HG03354 (cell line): ENCODE data around the gene PATJ.

ENCODE experiments used
- ATAC-seq: cut with Tn5 transposase; IDR thresholded peaks from one replicate; pipeline ENCODE4 v1.9.1; 2021; ENCODE audit warnings: mild to moderate bottlenecking; ENCODE audit not compliant: unreplicated experiment, poor library complexity, severe bottlenecking

PATJ gene

DNA sequence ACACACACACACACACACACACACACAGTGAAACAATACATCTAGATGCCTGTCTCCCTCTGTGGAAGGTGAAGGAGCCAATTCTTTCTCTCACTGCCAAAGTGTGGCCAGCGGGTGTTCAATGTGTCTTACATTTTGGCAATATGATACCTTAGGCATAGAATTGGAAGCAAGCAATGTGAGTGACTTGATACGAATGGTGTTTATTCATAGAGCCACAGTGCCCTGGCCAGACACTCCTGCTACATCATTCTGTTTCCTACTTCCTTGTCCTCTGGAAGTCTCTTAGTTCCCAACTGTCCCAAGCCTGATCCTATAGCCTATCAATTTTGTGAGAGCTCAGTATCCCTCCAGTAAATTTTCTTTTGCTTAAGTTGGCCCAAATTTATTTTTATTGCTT, 282.4 kb downstream of the PATJ start:
- ATAC-seq, result no peak

DNA sequence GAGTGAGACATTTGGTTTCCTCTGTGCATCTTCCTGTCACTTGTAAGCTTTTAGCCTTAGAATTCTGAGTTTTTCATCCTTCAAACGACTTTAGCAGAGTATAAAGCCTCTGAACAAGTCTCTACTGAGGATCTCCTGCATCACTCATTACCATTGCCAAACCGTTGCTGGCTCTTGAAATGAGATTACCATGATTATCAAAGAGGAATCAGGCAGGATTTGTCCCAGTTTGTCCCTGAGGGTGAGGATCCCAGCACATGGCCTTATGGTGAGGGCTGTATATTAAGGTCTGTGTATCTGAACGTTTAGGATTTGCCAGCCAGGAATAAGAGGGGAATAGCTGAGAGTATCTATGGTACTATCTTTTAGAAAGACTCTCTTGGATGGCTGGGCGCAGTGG, 282.9 kb downstream of the PATJ start:
- no peak for ATAC-seq

DNA sequence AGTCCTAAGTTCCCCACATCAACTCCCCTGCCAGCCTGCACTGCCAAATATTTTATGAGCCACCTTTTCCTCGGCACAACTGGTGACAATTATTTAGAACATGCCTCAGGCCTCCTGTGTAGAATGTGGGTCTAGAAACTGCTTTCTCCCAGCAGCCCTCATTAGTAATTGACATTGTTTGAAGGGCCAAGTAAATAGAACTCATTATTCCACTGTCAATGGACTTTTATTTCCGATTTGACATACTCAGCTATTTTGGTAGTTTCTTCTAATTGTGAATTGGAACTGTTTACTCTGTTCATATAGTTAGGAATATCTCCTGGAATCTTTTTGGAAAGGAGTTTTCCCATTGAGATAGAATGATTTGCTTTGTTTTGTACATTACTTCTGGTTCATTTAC, 283.6 kb downstream of the PATJ start:
- ATAC-seq, result no peak

DNA sequence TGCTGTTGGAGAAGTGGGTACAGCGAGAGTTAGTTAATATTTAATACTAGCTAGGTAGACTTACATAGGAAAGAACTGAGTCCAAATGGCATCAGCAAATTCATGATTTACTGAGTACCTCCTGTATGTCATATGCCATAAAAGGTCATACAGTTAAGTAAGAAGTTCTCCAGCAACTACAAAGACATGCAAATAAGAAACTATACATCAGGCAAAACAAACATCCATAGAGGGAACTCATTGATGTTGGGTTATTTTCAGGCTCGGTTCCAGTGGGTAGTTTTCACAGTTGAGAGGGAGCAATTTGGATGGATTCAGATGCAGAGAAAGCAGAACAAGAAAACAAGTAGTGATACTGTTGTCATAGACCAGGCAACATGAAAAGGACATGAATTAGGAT, 287.4 kb downstream of the PATJ start:
- no peak for ATAC-seq

DNA sequence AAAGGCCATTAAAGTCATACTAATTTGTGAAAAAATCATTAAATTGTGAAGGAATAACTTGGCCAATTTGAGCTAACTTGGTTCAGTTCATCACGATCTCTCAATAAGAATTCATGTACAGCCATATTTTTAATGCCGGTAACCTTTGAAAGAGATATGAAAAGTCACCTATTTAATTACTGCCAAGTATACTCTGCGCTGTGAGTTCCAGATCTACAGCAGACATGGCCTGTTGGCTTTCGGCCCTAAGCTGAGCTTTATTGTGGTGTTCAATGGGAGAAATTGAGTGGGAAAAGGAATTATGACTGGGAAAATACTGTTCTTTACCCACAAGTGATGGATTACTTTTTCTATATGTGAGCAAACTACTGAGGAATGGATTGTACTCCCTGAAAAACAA, 292.5 kb downstream of the PATJ start:
- ATAC-seq, result no peak

DNA sequence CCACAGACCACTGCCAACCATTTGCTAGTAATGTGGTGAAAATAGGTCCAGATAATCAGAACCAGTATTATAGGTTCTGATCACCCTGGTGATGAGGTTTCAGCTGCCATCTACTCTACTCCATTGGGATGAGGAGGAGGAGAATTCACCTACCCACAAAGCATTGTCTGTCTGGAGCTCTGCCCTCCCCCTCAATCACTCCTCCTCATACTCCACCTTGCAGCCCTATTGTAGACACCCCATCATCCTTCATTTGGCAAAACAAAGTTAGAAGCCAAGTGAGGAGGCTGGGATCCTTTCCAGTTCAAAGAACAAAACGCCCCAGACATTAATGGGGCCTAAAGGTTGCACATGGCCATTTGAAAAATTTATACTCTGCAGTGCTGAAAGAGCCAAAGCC, 295.0 kb downstream of the PATJ start:
- ATAC-seq, result no peak

DNA sequence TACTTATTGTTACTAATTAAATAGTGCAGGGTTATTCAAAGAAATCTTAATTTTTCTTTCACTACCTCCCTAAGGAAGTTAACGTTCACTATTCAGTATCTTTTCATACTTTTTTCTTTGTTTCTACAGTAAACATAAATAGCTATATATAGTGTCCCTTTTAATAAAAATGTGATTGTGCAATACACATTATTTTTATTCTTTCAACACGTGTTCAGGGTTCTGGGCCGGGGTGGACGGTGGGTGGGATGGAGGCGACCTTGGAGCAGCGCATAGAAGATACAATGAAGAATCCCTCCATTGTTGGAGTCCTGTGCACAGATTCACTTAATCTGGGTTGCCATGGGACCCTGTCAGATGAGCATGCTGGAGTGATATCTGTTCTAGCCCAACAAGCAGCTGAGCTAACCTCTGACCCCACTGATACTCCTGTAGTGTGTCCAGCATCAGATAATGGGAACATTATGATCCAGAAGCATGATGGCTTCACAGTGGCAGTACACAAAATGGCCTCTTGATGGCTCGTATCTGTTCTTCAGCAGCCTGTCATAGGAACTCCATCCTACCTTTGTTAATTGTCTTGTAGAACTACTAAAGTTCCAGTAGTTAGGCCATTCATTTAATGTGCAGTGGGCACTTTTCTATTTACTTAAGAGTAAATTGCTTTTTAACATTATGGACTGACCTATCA, 296.5 kb downstream of the PATJ start:
- ATAC-seq, result no peak

DNA sequence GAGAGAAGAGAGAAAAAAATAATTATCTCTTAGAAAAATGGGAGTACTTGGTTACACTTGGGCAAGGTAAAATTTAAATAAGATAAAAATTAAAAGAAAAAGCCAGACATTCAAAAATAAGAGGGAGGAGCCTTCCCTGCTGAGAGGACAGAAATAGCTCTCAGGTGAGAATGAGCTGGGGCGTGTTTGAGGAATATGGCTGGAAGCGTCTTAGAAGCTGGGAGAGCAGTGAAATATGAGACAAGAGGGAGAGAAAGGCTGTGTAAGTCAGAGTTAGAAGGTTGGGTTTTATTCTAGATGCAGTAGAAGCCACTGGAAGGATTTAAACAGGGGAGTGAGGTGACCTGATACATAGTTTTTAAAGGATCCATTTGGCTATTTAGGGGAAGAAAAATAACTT, 298.2 kb downstream of the PATJ start:
- no peak for ATAC-seq

DNA sequence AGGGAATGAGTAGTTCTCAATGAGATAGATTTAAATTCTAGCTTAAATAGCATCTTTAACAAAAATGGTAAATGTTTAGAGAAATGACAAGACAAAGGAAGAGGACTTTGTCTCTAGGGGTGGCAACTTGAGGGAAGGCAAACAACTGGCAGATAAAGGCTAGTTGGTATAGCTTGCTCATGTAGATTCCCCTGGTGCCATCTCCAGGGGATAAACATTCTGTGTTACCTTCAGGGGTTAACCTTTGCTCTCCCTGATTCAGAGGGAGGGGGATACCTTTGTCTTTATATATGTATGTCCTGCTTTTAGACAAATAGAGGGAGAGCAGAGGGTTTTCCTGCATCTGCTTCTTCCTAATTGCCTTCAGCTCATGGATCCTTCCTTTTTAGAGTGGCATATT, 298.7 kb downstream of the PATJ start:
- no peak for ATAC-seq

DNA sequence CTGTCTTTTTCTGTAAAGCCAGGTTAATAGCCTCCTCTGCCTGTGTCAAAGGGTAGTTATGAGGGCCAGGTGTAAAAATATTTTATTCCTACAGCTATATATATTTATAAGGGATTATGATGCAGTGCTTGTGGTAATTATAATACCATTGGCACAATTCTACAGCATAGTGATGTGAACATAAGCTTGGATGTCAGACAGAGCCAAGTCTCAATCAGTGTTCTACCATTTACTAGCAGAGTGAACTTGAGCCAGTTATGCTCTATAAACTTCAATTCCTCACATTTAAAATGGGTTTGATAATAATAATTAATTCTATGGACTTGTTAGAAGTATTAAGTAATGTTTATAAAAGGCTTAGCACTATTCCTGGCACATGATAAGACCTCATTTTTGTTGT, 300.9 kb downstream of the PATJ start:
- no peak for ATAC-seq

DNA sequence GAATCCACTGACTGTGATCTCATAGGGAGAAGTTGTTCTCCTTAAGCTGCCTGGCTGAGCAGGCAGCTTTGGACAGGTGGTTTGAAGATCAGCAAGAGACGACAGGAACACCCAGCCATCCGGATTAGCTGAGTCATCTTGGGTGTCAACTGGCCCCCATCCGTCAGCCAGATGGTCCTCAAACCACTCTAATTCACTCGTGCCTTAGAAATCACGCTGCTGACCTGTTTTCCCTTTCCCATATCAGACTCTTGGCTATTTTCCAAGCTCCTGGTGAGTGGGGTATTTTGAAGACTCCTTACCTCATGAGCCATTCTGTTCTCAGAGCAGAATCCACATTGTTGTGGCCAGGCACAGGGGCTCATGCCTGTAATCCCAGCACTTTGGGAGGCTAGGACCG, 303.3 kb downstream of the PATJ start:
- ATAC-seq, result no peak

DNA sequence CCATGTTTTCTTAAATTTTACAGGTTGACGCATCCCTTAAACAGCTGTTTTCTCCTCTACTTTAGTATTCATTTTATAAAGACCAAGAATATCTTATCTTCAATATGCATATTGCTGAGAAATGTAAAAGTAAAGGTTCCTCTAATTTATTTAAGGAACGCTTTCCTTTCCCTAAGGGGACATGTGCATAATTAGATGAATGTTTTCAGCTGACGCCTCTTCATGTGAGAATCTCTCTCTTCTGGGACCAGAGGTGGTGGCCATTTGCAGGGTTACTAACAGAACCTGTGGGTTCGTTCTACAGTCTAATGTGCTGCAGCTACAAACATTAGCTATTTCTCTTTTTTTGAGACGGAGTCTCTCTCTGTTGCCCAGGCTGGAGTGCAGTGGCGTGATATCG, 304.6 kb downstream of the PATJ start:
- no peak for ATAC-seq

DNA sequence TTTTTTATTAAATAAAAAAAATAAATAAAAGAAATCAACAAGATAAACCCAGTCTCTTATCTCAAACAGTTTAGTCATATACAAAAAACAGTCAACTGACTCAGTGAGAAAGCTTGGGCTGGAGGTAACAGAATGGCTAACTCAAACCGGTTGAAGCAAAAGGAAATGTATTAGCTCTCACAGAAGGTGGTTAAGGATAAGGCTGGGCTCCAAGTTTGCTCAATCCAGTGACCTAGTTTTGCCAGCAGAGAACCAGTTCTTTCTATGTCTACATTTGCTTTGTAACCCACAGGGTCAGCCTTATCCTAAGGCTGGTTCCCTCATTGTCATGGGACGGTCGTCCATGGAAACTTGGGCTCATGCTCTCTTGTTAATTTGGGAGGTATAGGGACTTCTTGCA, 307.9 kb downstream of the PATJ start:
- ATAC-seq, result no peak

DNA sequence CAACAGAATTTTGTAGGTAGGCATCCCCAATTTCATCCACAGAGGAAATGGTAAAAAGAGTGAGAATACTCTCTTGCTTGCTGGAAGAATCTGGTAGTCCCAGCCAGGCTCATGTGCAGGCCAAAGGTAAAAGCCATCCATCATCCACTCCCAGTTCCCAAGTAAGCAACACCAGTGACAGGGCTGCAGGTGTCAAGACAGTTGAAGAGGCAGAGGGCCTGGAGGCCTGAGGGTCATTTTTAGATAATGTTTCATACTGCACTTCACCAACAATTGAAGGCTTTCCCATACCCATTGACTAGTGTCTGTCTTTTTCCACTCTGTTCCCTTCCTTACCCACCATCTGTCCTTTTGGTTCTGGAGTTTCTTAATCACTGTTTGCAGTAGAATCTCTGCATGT, 310.7 kb downstream of the PATJ start:
- ATAC-seq, result no peak

DNA sequence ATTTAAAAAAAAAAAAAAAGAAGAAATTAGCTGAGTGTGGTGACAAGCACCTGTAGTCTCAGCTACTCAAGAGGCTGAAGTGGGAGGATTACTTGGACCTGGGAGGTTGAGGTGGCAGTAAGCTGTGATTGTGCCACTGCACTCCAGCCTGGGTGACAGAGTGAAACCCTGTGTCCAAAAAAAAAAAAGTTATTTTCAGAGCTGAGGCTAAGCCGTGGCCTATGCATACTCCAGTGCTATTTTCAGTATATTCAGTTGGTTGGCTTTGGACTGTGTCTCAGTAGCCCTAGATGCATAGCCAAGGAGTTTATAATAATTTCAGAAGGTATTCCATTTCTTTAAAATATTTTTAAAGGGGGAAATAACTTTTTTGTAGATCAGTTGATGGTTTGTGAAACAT, 311.9 kb downstream of the PATJ start:
- ATAC-seq, result no peak

DNA sequence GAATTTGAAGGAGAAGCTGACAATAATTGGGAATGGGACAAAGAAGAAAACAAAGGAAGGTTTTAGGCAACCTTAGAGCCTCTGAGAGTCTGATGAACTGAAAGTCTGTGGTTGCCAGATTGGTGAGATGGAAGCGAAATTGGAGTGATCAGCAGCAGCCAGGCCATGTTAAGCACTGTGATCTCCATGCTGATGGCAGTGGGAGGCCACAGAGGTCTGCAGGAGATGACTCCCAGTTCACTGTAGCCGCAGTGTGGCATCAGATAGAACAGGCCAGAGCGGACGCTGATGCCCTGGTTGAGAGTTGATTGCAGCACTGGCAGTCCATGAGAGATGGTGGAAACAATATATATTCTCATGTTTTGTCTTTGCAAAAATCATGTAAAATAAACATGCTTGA, 314.9 kb downstream of the PATJ start:
- no peak for ATAC-seq

DNA sequence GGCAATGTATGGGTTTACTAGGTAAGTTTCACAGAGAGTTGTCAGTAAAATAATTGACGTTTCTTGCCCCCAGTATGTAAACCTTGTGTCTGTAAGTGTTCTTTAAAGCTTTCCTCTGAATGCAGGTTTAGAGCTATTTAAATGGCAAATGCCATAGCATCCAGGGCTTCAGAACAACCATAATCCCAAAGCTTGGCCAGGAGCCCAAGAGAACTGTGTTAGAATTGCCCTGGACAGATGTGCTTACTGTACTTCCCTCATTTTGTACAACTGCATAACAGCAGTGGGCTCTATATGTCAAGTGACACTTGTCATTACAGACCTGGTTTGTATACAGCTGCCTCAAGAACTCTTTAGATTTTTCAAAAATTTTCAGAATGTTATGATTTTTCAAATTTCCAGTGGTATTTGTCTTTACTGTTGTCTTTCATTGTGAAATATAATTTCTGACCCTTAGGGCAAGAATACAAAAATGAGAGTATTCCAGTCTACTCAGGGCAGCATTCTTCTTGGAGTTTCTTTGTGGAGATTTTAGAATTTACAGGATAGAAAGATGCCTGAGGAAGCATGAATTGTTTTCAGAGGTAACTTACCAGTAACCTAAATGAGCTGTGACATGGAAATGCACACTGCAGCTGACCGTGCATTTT, 315.5 kb downstream of the PATJ start:
- no peak for ATAC-seq

DNA sequence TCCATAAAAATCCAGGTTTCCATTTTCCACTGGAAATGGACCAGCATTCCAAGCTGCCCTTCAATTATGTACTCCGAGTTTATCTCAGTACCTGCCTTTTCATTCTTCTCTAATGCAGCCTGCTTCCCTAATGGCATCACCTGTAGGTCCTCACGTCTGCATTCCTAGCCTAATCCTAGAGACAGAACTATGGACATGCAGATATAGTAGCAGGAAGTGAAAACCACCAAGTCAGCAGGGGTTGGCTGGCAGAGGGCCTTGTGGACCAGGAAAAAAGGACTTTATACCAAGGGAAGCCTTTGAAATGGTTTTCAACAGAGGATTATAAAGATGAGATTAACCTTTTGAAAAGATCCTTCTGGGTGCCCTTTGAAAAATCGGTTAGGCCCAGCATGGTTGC, 316.7 kb downstream of the PATJ start:
- ATAC-seq, result no peak

DNA sequence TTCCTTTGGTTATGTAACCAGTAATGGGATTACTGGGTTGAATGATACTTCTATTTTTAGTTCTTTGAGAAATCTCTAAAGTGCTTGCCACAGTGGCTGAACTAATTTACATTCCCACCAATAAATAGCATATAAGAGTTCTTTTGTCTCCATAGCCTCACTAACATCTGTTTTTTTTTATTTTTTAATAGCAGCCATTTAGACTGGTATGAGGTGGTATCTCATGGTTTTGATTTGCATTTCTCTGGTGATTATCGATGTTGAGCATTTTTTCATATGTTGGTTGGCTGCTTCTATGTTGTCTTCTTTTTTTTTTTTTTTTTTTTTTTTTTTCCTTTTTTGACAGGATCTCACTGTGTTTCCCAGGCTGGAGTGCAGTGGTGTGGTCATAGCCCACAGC, 319.8 kb downstream of the PATJ start:
- no peak for ATAC-seq

DNA sequence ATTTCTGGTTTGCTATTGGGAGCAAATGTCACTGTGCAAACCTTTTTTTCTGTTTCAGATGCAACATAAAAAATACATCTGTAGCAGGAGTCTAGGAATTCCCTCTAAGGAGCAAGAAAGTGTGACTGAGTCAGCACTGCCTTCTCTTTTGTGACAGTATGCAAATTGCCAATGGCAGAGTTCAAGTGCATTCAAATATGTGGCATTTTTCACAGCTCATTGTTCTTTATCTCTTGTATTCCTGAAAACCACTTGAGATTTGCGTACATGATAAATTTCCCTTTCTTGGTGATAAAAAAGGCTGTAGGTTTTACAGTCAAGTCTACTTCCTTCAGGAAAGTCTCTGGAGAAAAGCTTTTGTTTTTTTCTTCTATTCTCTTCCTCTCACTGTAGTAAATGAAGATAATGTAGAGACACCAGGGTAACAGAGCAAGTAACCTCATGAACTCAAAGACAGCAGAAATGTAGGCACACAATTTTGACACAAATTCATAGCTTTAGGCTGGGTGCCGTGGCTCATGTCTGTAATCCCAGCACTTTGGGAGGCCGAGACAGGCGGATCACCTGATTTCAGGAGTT, 322.6 kb downstream of the PATJ start:
- no peak for ATAC-seq

DNA sequence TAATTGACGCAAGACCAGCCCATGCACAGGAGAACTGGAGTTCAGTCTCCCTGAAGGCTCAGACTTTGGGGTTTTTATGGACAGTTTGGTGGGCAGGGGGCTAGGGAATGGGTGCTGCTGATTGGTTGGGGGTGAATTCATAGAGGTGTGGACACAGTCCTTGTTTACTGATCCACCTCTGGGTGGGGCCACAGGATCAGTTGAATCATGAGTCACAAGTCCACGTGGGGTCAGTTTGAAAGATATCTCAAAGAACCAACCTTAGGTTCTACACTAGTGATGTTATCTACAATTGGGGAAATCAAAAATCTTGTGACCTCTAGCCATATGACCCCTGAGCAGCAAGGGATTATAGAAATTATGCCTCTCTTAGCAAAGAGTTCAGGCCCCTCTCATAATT, 324.4 kb downstream of the PATJ start:
- no peak for ATAC-seq

DNA sequence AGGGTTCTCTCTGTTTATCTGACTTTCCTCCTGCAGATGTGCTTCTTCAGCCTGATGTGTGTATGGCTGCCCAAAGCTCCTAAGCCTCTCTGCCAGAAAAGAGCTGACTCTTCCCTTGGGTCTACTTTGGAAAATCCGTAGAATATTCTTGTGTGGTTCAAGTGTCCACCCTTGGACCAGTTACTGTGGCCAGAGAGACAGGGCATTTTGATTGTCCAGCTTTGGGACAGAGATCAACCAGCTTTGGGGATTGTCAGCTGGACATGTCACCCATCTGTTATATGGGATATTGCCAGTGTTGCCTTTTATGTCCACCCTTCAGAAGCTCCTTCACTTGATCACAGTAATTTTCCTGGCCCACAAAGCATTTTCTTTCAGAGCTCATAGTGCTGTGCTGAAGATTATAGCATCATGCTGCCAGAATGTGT, 326.1 kb downstream of the PATJ start:
- no peak for ATAC-seq
